Medulla oblongata (tissue), 1 donor: ENCODE data around the gene HSPA5.

Experiments
- DNase-seq: peaks from one replicate; pipeline ENCODE4 v3.0.0-alpha.2; 2015; ENCODE audit errors: extremely low spot score

HSPA5 gene

GRCh38 chr9:125190361-125190801 lies 50.8 kb downstream of the HSPA5 start:
- DNase-seq: no peak

GRCh38 chr9:125189361-125190289 lies 51.5 kb downstream of the HSPA5 start, which contains the start of gene PPP6C:
Gene PPP6C (minus strand): TSS chr9:125189803. CDS start chr9:125189718, 85 bp downstream.
- peak; percentile 97 for DNase-seq

- no peak for DNase-seq
Measured at GRCh38 chr9:125189011-125189360, 52.2 kb downstream of the HSPA5 start.
